CD4-positive, CD25-positive, alpha-beta regulatory T cell (primary cell): ENCODE results near the gene TEKT3. TPM values are rescaled to one million over a fixed set of nuclear protein-coding genes. Genes with fewer than 3 reads are reported as not detected.

Experiments
- ATAC-seq, 2 donors: fragments of 150-1000 bp; cut with Tn5 transposase; one replicate each; pipeline ENCODE4 v1.10.0; 2021; ENCODE audit warnings: low read depth in 2 of 2, moderate number of reproducible peaks in 2 of 2, moderate library complexity in 1 of 2
- DNase-seq, 3 donors: peaks; one replicate each; pipeline versions ENCODE4 v3.0.0 to v3.0.0-alpha.2; 2012 to 2022; ENCODE audit warnings: mixed read lengths in 1 of 3
- H3K27ac ChIP-seq: one replicate; pipeline ENCODE4 v1.7.0; 2013; ENCODE audit warnings: mild to moderate bottlenecking, low read length; ENCODE audit not compliant: insufficient read depth, poor library complexity, severe bottlenecking
- H3K27me3 ChIP-seq: one replicate; pipeline ENCODE4 v1.7.0; 2013; ENCODE audit warnings: low read length; ENCODE audit not compliant: control insufficient read depth, insufficient read depth
- H3K36me3 ChIP-seq: one replicate; pipeline ENCODE4 v1.7.0; 2013; ENCODE audit warnings: mild to moderate bottlenecking, low read length, moderate library complexity; ENCODE audit not compliant: control insufficient read depth, insufficient read depth
- H3K4me1 ChIP-seq: 2 replicates; pipeline ENCODE4 v1.7.0; 2013; ENCODE audit warnings: mild to moderate bottlenecking, low read length; ENCODE audit not compliant: insufficient read depth, control insufficient read depth, poor library complexity, severe bottlenecking
- H3K4me3 ChIP-seq: one replicate; pipeline ENCODE4 v1.7.0; 2013; ENCODE audit warnings: low read depth, mild to moderate bottlenecking, low read length, moderate library complexity
- H3K9me3 ChIP-seq, 2 experiments: 1 replicate in 1 of 2; 2 replicates in 1 of 2; pipeline ENCODE4 v1.7.0; 2013; ENCODE audit warnings: low read length in 2 of 2, mild to moderate bottlenecking in 1 of 2, moderate library complexity in 1 of 2; ENCODE audit not compliant: control insufficient read depth in 2 of 2
- H3K27ac Mint-ChIP-seq, 3 donors: one replicate each; pipeline ENCODE4 v1.8.0; 2020 to 2022; ENCODE audit warnings: mild to moderate bottlenecking in 3 of 3, mixed read lengths in 3 of 3, moderate library complexity in 2 of 3
- H3K27me3 Mint-ChIP-seq: one replicate; pipeline ENCODE4 v1.8.0; 2022; ENCODE audit warnings: mild to moderate bottlenecking, mixed read lengths
- H3K36me3 Mint-ChIP-seq: one replicate; pipeline ENCODE4 v1.8.0; 2020; ENCODE audit warnings: mixed read lengths
- H3K4me1 Mint-ChIP-seq, 4 donors: one replicate each; pipeline ENCODE4 v1.8.0; 2020 to 2022; ENCODE audit warnings: mixed read lengths in 4 of 4, mild to moderate bottlenecking in 1 of 4
- H3K4me3 Mint-ChIP-seq, 4 donors: one replicate each; pipeline ENCODE4 v1.8.0; 2020 to 2022; ENCODE audit warnings: mild to moderate bottlenecking in 4 of 4, mixed read lengths in 4 of 4, moderate library complexity in 3 of 4
- H3K9me3 Mint-ChIP-seq, 7 donors: one replicate each; pipeline ENCODE4 v1.8.0; 2020 to 2022; ENCODE audit warnings: mixed read lengths in 7 of 7, mild to moderate bottlenecking in 3 of 7, moderate library complexity in 2 of 7
- polyA plus RNA-seq, 4 donors: library from polyadenylated mRNA; unstranded; fragments of 300-500 nt; fragmentation: Illumina TruSeq; gene quantifications; one replicate each; pipeline ENCODE4 v1.2.3, GENCODE V29; 2021
- total RNA-seq: library from RNA; stranded (reverse); gene quantifications from one replicate; pipeline ENCODE4 v1.2.3, GENCODE V29; 2022

The TEKT3 gene
- total and polyA plus RNA-seq, 5 donors from 2014 or later: 0.34 to 1.2 TPM; not detected in 3

GRCh38 chr17:15269780-15270089 is 71.7 kb downstream of the TEKT3 start:
- H3K4me3 Mint-ChIP-seq: no peak overlapping the region
- Histone ChIP-seq H3K4me3 (no peak overlapping the region), H3K27me3 (peaks cover 7% of the 10 kb centered on the region), H3K4me1 (no peaks in the 10 kb centered on the region), H3K27ac (no peak overlapping the region), H3K9me3 (peaks cover 0 to 2% of the 10 kb centered on the region in 2 experiments), H3K36me3 (no peaks in the 10 kb centered on the region)
- peaks cover 39% of the 10 kb centered on the region for H3K27me3 Mint-ChIP-seq
- H3K27ac Mint-ChIP-seq: no peak overlapping the region
- no peaks in the 10 kb centered on the region for H3K36me3 Mint-ChIP-seq
- DNase-seq (no peak), ATAC-seq (no peak)
- H3K4me1 Mint-ChIP-seq: peaks cover 0 to 3% (median 0%) of the 10 kb centered on the region in 4 donors
- H3K9me3 Mint-ChIP-seq: peaks cover 0 to 4% (median 0%) of the 10 kb centered on the region in 7 donors

GRCh38 chr17:15269087-15269779 is 72.2 kb downstream of the TEKT3 start:
- ATAC-seq: no peak
- Mint-ChIP-seq H3K27me3 (peaks cover 42% of the 10 kb centered on the region), H3K4me1 (peaks cover 0 to 3% (median 0%) of the 10 kb centered on the region in 4 donors), H3K27ac (no peak overlapping the region), H3K9me3 (peaks cover 0 to 4% (median 0%) of the 10 kb centered on the region in 7 donors), H3K4me3 (no peak overlapping the region), H3K36me3 (no peaks in the 10 kb centered on the region)
- H3K4me1 ChIP-seq: no peaks in the 10 kb centered on the region
- H3K4me3 ChIP-seq: no peak overlapping the region
- no peaks in the 10 kb centered on the region for H3K36me3 ChIP-seq
- H3K27ac ChIP-seq: no peak overlapping the region
- DNase-seq: no peak
- peaks cover 0 to 2% of the 10 kb centered on the region in 2 experiments for H3K9me3 ChIP-seq
- peaks cover 10% of the 10 kb centered on the region for H3K27me3 ChIP-seq

GRCh38 chr17:15268461-15268860 is 72.9 kb downstream of the TEKT3 start:
- no peaks in the 10 kb centered on the region for H3K36me3 Mint-ChIP-seq
- no peak overlapping the region for H3K4me3 Mint-ChIP-seq
- peaks cover 0 to 3% (median 0%) of the 10 kb centered on the region in 4 donors for H3K4me1 Mint-ChIP-seq
- Histone ChIP-seq H3K4me3 (no peak overlapping the region), H3K27me3 (peaks cover 15% of the 10 kb centered on the region), H3K4me1 (no peaks in the 10 kb centered on the region), H3K9me3 (no peaks in the 10 kb centered on the region), H3K27ac (no peak overlapping the region), H3K36me3 (no peaks in the 10 kb centered on the region)
- DNase-seq (no peak), ATAC-seq (no peak)
- H3K27ac Mint-ChIP-seq: no peak overlapping the region
- peaks cover 49% of the 10 kb centered on the region for H3K27me3 Mint-ChIP-seq
- H3K9me3 Mint-ChIP-seq: peaks cover 0 to 4% (median 0%) of the 10 kb centered on the region in 7 donors

GRCh38 chr17:15267996-15268395 is 73.4 kb downstream of the TEKT3 start:
- Mint-ChIP-seq H3K4me3 (no peak overlapping the region), H3K27me3 (peaks cover 52% of the 10 kb centered on the region), H3K36me3 (no peaks in the 10 kb centered on the region), H3K4me1 (peaks cover 0 to 3% (median 0%) of the 10 kb centered on the region in 4 donors), H3K9me3 (peaks cover 0 to 4% (median 0%) of the 10 kb centered on the region in 7 donors), H3K27ac (no peak overlapping the region)
- Histone ChIP-seq H3K4me1 (no peaks in the 10 kb centered on the region), H3K27me3 (peaks cover 17% of the 10 kb centered on the region), H3K9me3 (no peaks in the 10 kb centered on the region), H3K36me3 (no peaks in the 10 kb centered on the region), H3K4me3 (no peak overlapping the region), H3K27ac (no peak overlapping the region)
- no peak for DNase-seq
- ATAC-seq: no peak

- Histone ChIP-seq H3K4me3 (no peak overlapping the region), H3K4me1 (no peaks in the 10 kb centered on the region), H3K27me3 (peaks cover 17% of the 10 kb centered on the region), H3K9me3 (no peaks in the 10 kb centered on the region), H3K27ac (no peak overlapping the region), H3K36me3 (no peaks in the 10 kb centered on the region)
- Mint-ChIP-seq H3K27me3 (peaks cover 63% of the 10 kb centered on the region), H3K27ac (peak overlapping the region in 1 of 3 donors; percentile 29), H3K9me3 (peaks cover 0 to 3% (median 0%) of the 10 kb centered on the region in 7 donors), H3K4me1 (peaks cover 0 to 11% (median 4%) of the 10 kb centered on the region in 4 donors), H3K4me3 (no peak overlapping the region), H3K36me3 (no peaks in the 10 kb centered on the region)
- ATAC-seq: no peak
- no peak for DNase-seq
Measured at GRCh38 chr17:15266325-15267125, 74.9 kb downstream of the TEKT3 start.

GRCh38 chr17:15265131-15265530 is 76.3 kb downstream of the TEKT3 start, which contains the start of gene PMP22:
Gene PMP22, minus strand, starts transcription at chr17:15265326. Its CDS starts 4,599 bp downstream, at chr17:15260727.
- ATAC-seq: no peak
- Mint-ChIP-seq H3K9me3 (no peaks in the 10 kb centered on the region), H3K27me3 (peaks cover 77% of the 10 kb centered on the region), H3K27ac (no peak within 1 kb of the TSS), H3K4me3 (peak within 1 kb of the TSS in 1 of 4 donors; percentile 65), H3K36me3 (no peaks in the 10 kb centered on the region), H3K4me1 (peaks cover 0 to 17% (median 6%) of the 10 kb centered on the region in 4 donors)
- Histone ChIP-seq H3K36me3 (no peaks in the 10 kb centered on the region), H3K4me3 (no peak within 1 kb of the TSS), H3K27me3 (peaks cover 21% of the 10 kb centered on the region), H3K4me1 (peaks cover 12% of the 10 kb centered on the region), H3K27ac (no peak within 1 kb of the TSS), H3K9me3 (no peaks in the 10 kb centered on the region)
- DNase-seq: no peak

GRCh38 chr17:15264542-15264941 is 76.9 kb downstream of the TEKT3 start:
- Histone ChIP-seq H3K4me3 (no peak overlapping the region), H3K4me1 (peaks cover 13% of the 10 kb centered on the region), H3K36me3 (no peaks in the 10 kb centered on the region), H3K27me3 (peaks cover 24% of the 10 kb centered on the region), H3K9me3 (no peaks in the 10 kb centered on the region), H3K27ac (no peak overlapping the region)
- no peak for ATAC-seq
- no peaks in the 10 kb centered on the region for H3K9me3 Mint-ChIP-seq
- peaks cover 0 to 18% (median 8%) of the 10 kb centered on the region in 4 donors for H3K4me1 Mint-ChIP-seq
- H3K27me3 Mint-ChIP-seq: peaks cover 83% of the 10 kb centered on the region
- H3K27ac Mint-ChIP-seq: no peak overlapping the region
- H3K4me3 Mint-ChIP-seq: peak overlapping the region in 1 of 4 donors; percentile 65
- DNase-seq: no peak
- H3K36me3 Mint-ChIP-seq: no peaks in the 10 kb centered on the region
